Tibial nerve (tissue), 4 donors: ENCODE results near the gene EPB41. TPM values are rescaled to one million over a fixed set of nuclear protein-coding genes. Genes with fewer than 3 reads are reported as not detected.

Experiments used
- DNase-seq, 2 donors: peaks; one replicate each; pipeline ENCODE4 v3.0.0-alpha.2; 2019; ENCODE audit warnings: low spot score in 2 of 2
- H3K27ac ChIP-seq, 4 donors: fragments of 200-600 bp; sonication (generic) in 3 of 4; one replicate each; pipeline ENCODE4 v1.5.1; 2017 to 2019; ENCODE audit warnings: mild to moderate bottlenecking in 1 of 4
- H3K27me3 ChIP-seq, 2 donors: fragments of 200-600 bp; sonication (generic) in 1 of 2; one replicate each; pipeline versions ENCODE4 v1.5.1 to v1.6.0; 2017 to 2019
- H3K36me3 ChIP-seq, 3 donors: fragments of 200-600 bp; sonication (generic); one replicate each; pipeline ENCODE4 v1.5.1; 2018 to 2019
- H3K4me1 ChIP-seq, 4 donors: fragments of 200-600 bp; sonication (generic) in 3 of 4; one replicate each; pipeline ENCODE4 v1.5.1; 2017 to 2019
- H3K4me3 ChIP-seq, 4 donors: fragments of 200-600 bp; sonication (generic) in 3 of 4; one replicate each; pipeline ENCODE4 v1.5.1; 2017 to 2019; ENCODE audit warnings: mild to moderate bottlenecking in 1 of 4, moderate library complexity in 1 of 4
- H3K9me3 ChIP-seq, 4 donors: fragments of 200-600 bp; sonication (generic) in 3 of 4; one replicate each; pipeline ENCODE4 v1.5.1; 2017 to 2019
- EP300 ChIP-seq, 2 donors: sonication (generic); formaldehyde crosslinking; IDR thresholded peaks; one replicate each; pipeline ENCODE4 v1.6.1; 2017; ENCODE audit warnings: antibody characterized with exemption in 2 of 2, mild to moderate bottlenecking in 1 of 2
- POLR2A ChIP-seq, 2 donors: fragments of 450-650 bp; IDR thresholded peaks; one replicate each; pipeline ENCODE4 v1.6.1; 2017; ENCODE audit warnings: antibody characterized with exemption in 2 of 2, mild to moderate bottlenecking in 2 of 2, moderate library complexity in 2 of 2
- WGBS, 2 donors: methylation state at CpG; one replicate each; pipeline ENCODE4 v1.1.5; 2018; 5-methylcytosine and 5-hydroxymethylcytosine counted together
- total RNA-seq, 4 donors: library from RNA; depleted of rRNA; stranded (reverse); fragments of >200 nt; gene quantifications; one replicate each; pipeline ENCODE4 v1.1.0, GENCODE V29; 2016
- TF ChIP-seq, protein P1 (sequence below), 5 experiments: fragments of 200-600 bp in 3 of 5; fragments of 450-650 bp in 2 of 5; sonication (generic) in 3 of 5; IDR thresholded peaks; one replicate each; pipeline ENCODE4 v1.5.1; 2016 to 2019; ENCODE audit warnings: antibody characterized with exemption in 5 of 5, mild to moderate bottlenecking in 3 of 5, moderate library complexity in 2 of 5

EPB41 gene
- total RNA-seq, 4 donors from 2014 or later, result 13.9 to 22.1 (median 16.0) TPM

DNA sequence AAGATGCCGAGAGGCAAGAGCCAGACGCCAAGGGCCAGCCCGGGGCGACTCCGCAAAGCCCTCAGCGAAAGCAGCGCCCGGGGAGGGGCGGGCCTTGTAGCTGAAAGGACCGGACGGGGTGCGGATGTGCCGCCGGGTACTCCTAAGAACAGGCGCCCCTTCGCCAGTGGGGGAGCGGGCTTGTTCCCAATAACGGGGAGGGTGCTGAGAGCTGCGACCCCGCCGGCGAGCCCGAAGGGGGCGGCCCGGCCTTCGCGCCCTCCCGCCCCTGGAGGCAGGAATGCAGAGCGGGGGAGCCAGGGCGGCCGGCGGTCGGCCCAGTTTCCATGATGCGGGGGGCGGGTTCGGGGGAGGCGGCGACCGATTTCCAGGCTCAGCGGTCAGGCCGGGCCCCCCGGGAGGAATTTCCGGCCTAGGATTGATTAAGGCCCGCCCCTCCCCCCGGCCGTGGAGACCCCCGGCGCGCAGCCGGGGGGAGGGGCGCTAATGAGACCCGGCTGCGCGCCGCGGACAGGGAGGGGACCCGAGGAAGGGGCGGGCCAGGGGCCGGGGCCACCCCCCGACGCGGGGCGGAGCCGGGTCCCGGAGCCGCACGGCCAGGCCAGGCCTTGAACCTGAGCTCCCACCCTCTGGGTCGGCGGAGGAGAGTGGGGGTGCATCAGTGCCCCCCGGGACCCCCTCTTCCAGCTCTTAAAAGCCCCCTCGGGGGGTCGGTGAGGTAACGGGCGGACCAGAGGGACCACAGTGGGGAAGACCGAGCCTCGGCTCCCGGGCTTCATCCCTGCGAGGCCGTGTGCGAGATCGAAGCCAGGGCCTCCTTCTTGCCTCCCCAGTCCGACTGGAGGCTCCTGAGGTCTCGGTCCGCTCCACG, 210.2 kb downstream of the EPB41 start:
- DNase-seq, result peak; percentile 74 to 82
- H3K9me3 ChIP-seq, result no peaks in the 10 kb centered on the region
- peaks cover 0 to 38% (median 15%) of the 10 kb centered on the region in 4 donors for H3K4me1 ChIP-seq
- peak overlapping the region; percentile 64 to 76 (median 70) for H3K4me3 ChIP-seq
- H3K27me3 ChIP-seq, result peaks cover 0 to 32% of the 10 kb centered on the region in 2 donors
- no peaks in the 10 kb centered on the region for H3K36me3 ChIP-seq
- WGBS, 2 donors, result 1 to 3% methylated on average over 21 to 39 of the region's 85 CpGs
- peak overlapping the region; percentile 90 to 96 (median 92) for H3K27ac ChIP-seq
- TF ChIP-seq EP300 (IDR thresholded peaks at IDR 0.05) (peak; percentile 19 to 89), POLR2A (IDR thresholded peaks at IDR 0.05) (peak; percentile 59 to 87)
- TF ChIP-seq, protein P1, sequence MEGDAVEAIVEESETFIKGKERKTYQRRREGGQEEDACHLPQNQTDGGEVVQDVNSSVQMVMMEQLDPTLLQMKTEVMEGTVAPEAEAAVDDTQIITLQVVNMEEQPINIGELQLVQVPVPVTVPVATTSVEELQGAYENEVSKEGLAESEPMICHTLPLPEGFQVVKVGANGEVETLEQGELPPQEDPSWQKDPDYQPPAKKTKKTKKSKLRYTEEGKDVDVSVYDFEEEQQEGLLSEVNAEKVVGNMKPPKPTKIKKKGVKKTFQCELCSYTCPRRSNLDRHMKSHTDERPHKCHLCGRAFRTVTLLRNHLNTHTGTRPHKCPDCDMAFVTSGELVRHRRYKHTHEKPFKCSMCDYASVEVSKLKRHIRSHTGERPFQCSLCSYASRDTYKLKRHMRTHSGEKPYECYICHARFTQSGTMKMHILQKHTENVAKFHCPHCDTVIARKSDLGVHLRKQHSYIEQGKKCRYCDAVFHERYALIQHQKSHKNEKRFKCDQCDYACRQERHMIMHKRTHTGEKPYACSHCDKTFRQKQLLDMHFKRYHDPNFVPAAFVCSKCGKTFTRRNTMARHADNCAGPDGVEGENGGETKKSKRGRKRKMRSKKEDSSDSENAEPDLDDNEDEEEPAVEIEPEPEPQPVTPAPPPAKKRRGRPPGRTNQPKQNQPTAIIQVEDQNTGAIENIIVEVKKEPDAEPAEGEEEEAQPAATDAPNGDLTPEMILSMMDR (IDR thresholded peaks at IDR 0.05), result peak; percentile 53 to 100 (median 90)

- peaks cover 0 to 38% (median 15%) of the 10 kb centered on the region in 4 donors for H3K4me1 ChIP-seq
- DNase-seq, result no peak
- peaks cover 0 to 32% of the 10 kb centered on the region in 2 donors for H3K27me3 ChIP-seq
- peak overlapping the region; percentile 90 to 96 (median 92) for H3K27ac ChIP-seq
- WGBS, 2 donors, result 28 to 40% methylated on average over 14 of the region's 14 CpGs
- H3K36me3 ChIP-seq, result no peaks in the 10 kb centered on the region
- no peaks in the 10 kb centered on the region for H3K9me3 ChIP-seq
- H3K4me3 ChIP-seq, result peak overlapping the region; percentile 64 to 76 (median 70)
- TF ChIP-seq EP300 (IDR thresholded peaks at IDR 0.05), result no peak
- TF ChIP-seq, protein P1 (IDR thresholded peaks at IDR 0.05), result no peak
- no peak for TF ChIP-seq POLR2A (IDR thresholded peaks at IDR 0.05)
Measured at GRCh38 chr1:29125237-29125641, 210.9 kb downstream of the EPB41 start.

GRCh38 chr1:29125788-29126187, 211.4 kb downstream of the EPB41 start:
- Histone ChIP-seq H3K4me3 (no peak overlapping the region), H3K36me3 (no peaks in the 10 kb centered on the region), H3K4me1 (peaks cover 0 to 38% (median 15%) of the 10 kb centered on the region in 4 donors), H3K27ac (peak overlapping the region; percentile 90 to 96 (median 92)), H3K27me3 (peaks cover 0 to 32% of the 10 kb centered on the region in 2 donors), H3K9me3 (no peaks in the 10 kb centered on the region)
- 69 to 74% methylated on average over 6 of the region's 6 CpGs for WGBS, 2 donors
- no peak for DNase-seq
- no peak for TF ChIP-seq EP300 (IDR thresholded peaks at IDR 0.05)
- TF ChIP-seq, protein P1 (IDR thresholded peaks at IDR 0.05), result no peak
- TF ChIP-seq POLR2A (IDR thresholded peaks at IDR 0.05), result no peak

DNA sequence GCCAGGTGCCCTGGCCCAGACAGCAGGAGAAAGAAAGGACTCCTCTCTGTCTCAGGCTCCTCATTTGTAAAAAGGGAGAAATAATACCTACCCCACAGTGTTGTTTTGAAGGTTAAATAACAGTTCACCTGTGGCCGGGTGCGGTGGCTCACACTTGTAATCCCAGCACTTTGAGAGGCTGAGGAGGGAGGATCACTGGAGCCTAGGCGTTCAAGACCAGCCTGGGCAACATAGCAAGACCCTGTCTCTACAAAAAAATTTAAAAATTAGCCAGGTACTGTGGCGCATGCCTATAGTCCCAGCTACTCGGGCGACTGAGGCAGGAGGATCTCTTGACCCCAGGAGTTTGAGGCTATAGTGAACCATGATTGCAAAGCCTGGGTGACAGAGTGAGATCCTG, 211.8 kb downstream of the EPB41 start:
- peaks cover 0 to 33% (median 15%) of the 10 kb centered on the region in 4 donors for H3K4me1 ChIP-seq
- H3K27me3 ChIP-seq, result peaks cover 0 to 32% of the 10 kb centered on the region in 2 donors
- no peak overlapping the region for H3K4me3 ChIP-seq
- no peaks in the 10 kb centered on the region for H3K36me3 ChIP-seq
- 91 to 95% methylated on average over 6 of the region's 6 CpGs for WGBS, 2 donors
- DNase-seq, result no peak
- H3K27ac ChIP-seq, result no peak overlapping the region
- TF ChIP-seq, protein P1 (IDR thresholded peaks at IDR 0.05), result no peak
- TF ChIP-seq EP300 (IDR thresholded peaks at IDR 0.05) (no peak), POLR2A (IDR thresholded peaks at IDR 0.05) (no peak)
- H3K9me3 ChIP-seq, result no peaks in the 10 kb centered on the region

GRCh38 chr1:29128739-29129138, 214.4 kb downstream of the EPB41 start:
- no peaks in the 10 kb centered on the region for H3K36me3 ChIP-seq
- no peak for TF ChIP-seq POLR2A (IDR thresholded peaks at IDR 0.05)
- TF ChIP-seq EP300 (IDR thresholded peaks at IDR 0.05), result no peak
- TF ChIP-seq, protein P1 (IDR thresholded peaks at IDR 0.05), result no peak
- H3K4me1 ChIP-seq, result peaks cover 0 to 15% (median 4%) of the 10 kb centered on the region in 4 donors
- no peak overlapping the region for H3K27ac ChIP-seq
- peaks cover 0 to 11% of the 10 kb centered on the region in 2 donors for H3K27me3 ChIP-seq
- WGBS, 2 donors, result 89 to 94% methylated on average over 5 to 6 of the region's 6 CpGs
- DNase-seq, result no peak
- no peak overlapping the region for H3K4me3 ChIP-seq
- H3K9me3 ChIP-seq, result no peaks in the 10 kb centered on the region
